HFFc6 (cell line): Measurements from ENCODE around the gene SIRT5. TPM values are rescaled to one million over a fixed set of nuclear protein-coding genes. Genes with fewer than 3 reads are reported as not detected.
A peak's percentile ranks its signal among the peaks of the same experiment; 100 is the strongest.

ENCODE experiments used
- DNase-seq: peaks from one replicate; pipeline ENCODE4 v3.0.0-alpha.2; 2018
- H3K27ac Mint-ChIP-seq: 2 replicates; pipeline ENCODE4 v1.8.0; 2020; ENCODE audit warnings: mild to moderate bottlenecking, mixed read lengths
- H3K27me3 Mint-ChIP-seq: 2 replicates; pipeline ENCODE4 v1.8.0; 2021; ENCODE audit warnings: mild to moderate bottlenecking, moderate library complexity, mixed read lengths; ENCODE audit not compliant: insufficient read depth
- H3K36me3 Mint-ChIP-seq: 2 replicates; pipeline ENCODE4 v1.8.0; 2021; ENCODE audit warnings: low read depth, mixed read lengths
- H3K4me1 Mint-ChIP-seq: 2 replicates; pipeline ENCODE4 v1.8.0; 2020; ENCODE audit warnings: low read depth, mixed read lengths
- H3K4me3 Mint-ChIP-seq: 2 replicates; pipeline ENCODE4 v1.8.0; 2020; ENCODE audit warnings: mild to moderate bottlenecking, moderate library complexity, mixed read lengths
- H3K9me3 Mint-ChIP-seq: 2 replicates; pipeline ENCODE4 v1.8.0; 2020; ENCODE audit warnings: mild to moderate bottlenecking, mixed read lengths
- total RNA-seq, 6 experiments: library from RNA; stranded (reverse); fragmentation: NEBNext Ultra II Directional; extraction: Animal tissue kit (Norgen Biotek cat#: 25700); gene quantifications; 2 replicates in 1 of 6; 3 replicates in 5 of 6; pipeline ENCODE4 v1.2.3, GENCODE V29; 2021
- TF ChIP-seq, protein P1 (sequence below): fragments of 200-600 bp; sonication (generic); IDR thresholded peaks from 2 replicates; pipeline ENCODE4 v1.5.0; 2021; ENCODE audit warnings: antibody characterized with exemption, mild to moderate bottlenecking

The SIRT5 gene
- total RNA-seq, 6 experiments from 2014 or later, result 4.3 to 7.0 (median 6.3) TPM

DNA sequence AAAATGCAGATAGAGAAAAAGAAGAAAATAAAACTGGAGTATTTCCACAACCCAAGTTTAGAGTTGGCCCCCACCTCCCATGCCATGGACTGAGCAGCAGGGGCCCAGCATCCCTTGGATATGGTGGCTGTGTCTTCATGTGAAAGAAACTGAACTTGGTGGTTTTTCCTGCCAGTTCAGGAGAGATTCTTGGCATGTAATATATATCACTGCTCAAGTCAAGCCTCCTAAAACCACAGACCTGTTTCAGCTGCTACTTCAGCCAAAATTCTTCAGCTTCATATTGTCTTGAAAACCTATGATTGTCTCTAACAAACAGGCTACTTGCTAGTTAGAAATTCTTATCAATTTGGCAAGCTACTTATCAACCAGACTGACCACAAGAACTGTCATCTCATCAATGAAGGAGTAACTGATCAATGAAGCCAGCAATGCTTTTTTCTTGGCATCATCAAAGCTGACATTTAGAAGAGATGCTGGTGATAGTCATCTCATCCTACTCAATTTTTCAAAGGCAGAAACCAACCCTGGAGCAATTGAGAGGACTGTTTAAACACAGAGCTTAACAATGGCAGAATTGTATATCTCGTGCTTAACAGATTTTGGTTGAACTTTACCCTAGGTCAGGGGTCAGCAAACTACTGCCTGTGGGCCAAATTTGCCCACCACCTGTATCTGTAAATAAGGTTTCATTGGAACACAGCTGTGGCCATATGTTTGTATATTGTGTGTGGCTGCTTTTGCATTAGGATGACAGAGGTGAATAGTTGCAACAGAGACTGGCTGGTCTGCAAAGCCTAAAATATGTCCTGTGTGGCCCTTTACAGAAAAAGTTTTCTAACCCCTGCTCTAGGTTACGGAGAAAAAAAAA is 30.4 kb downstream of the SIRT5 start:
- Mint-ChIP-seq H3K27me3 (no peaks in the 10 kb centered on the region), H3K27ac (no peak overlapping the region)

DNA sequence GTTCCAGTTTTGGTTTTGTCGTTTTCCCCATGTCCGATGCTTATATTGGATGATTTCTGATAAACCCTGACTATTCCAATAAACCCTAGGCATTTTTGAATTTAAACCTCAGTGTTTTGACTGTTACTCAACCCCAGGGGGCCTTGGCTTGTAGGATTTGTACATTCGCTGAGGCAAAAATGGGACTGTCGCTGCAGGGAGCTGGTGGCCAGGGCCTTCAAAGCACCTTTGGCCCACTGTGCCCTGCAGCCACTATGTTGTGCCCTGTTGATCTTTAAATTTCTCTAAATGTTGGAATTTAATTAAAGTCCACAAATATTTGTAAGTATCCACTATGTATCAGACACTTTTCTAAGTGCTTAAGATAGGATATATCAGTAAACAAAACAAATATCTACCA is 31.2 kb downstream of the SIRT5 start:
- peaks cover 11% of the 10 kb centered on the region for H3K36me3 Mint-ChIP-seq

More for the DNA sequence above, 30.4 kb downstream of the SIRT5 start:
- Mint-ChIP-seq H3K36me3 (peaks cover 11% of the 10 kb centered on the region), H3K4me1 (no peaks in the 10 kb centered on the region), H3K4me3 (no peak overlapping the region), H3K9me3 (no peaks in the 10 kb centered on the region)
- TF ChIP-seq, protein P1, sequence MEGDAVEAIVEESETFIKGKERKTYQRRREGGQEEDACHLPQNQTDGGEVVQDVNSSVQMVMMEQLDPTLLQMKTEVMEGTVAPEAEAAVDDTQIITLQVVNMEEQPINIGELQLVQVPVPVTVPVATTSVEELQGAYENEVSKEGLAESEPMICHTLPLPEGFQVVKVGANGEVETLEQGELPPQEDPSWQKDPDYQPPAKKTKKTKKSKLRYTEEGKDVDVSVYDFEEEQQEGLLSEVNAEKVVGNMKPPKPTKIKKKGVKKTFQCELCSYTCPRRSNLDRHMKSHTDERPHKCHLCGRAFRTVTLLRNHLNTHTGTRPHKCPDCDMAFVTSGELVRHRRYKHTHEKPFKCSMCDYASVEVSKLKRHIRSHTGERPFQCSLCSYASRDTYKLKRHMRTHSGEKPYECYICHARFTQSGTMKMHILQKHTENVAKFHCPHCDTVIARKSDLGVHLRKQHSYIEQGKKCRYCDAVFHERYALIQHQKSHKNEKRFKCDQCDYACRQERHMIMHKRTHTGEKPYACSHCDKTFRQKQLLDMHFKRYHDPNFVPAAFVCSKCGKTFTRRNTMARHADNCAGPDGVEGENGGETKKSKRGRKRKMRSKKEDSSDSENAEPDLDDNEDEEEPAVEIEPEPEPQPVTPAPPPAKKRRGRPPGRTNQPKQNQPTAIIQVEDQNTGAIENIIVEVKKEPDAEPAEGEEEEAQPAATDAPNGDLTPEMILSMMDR, result no peak
- no peak for DNase-seq

GRCh38 chr6:13611715-13612114 is 37.3 kb downstream of the SIRT5 start:
- H3K27me3 Mint-ChIP-seq, result no peaks in the 10 kb centered on the region
- H3K27ac Mint-ChIP-seq, result 0 out of 2 replicates have a peak overlapping the region, but pooled peaks have one; percentile 11
- TF ChIP-seq, protein P1, result no peak
- DNase-seq, result no peak
- H3K36me3 Mint-ChIP-seq, result peaks cover 16% of the 10 kb centered on the region
- peaks cover 19% of the 10 kb centered on the region for H3K4me1 Mint-ChIP-seq
- H3K4me3 Mint-ChIP-seq, result no peak overlapping the region
- H3K9me3 Mint-ChIP-seq, result no peaks in the 10 kb centered on the region; the same call in 1 of the 2 replicates

More for the DNA sequence above, 31.2 kb downstream of the SIRT5 start:
- no peak overlapping the region for H3K4me3 Mint-ChIP-seq
- no peaks in the 10 kb centered on the region for H3K9me3 Mint-ChIP-seq
- no peak overlapping the region for H3K27ac Mint-ChIP-seq
- H3K27me3 Mint-ChIP-seq, result no peaks in the 10 kb centered on the region
- H3K4me1 Mint-ChIP-seq, result no peaks in the 10 kb centered on the region
- TF ChIP-seq, protein P1, result no peak
- no peak for DNase-seq

DNA sequence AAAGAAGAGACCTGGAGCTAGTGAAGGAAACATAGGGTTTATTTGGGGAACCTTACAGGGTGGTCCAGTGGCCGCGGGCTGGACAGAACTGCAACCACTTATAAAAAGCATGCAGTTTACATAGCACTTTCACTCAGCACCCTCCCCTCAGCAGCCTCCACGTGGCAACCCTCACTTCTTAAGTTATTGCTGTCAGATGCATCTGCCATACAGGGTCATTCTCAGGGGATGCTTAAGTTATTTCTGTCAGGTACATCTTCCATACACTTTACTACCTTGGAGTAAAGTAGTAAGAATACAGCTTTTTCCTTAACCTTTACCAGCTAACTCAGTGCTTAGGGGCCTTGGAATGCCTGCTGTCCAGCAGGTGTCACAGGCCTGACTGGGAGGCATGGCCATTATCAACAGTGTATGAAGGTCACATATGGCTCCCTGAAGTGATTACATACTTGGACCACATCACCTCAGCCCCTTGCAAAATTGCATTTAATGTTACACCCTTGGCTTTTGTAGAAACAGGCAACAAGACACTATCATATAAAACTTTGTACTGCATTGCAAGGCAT is 38.7 kb downstream of the SIRT5 start:
- Mint-ChIP-seq H3K9me3 (no peaks in the 10 kb centered on the region; the same call in 1 of the 2 replicates), H3K4me1 (peaks cover 29% of the 10 kb centered on the region), H3K27me3 (no peaks in the 10 kb centered on the region), H3K27ac (no peak overlapping the region), H3K36me3 (peaks cover 22% of the 10 kb centered on the region), H3K4me3 (peak overlapping the region; percentile 37; the same call in 1 of the 2 replicates)
- TF ChIP-seq, protein P1, result no peak
- DNase-seq, result no peak

- Mint-ChIP-seq H3K9me3 (no peaks in the 10 kb centered on the region; the same call in 1 of the 2 replicates), H3K4me3 (peak overlapping the region; percentile 100), H3K36me3 (peaks cover 27% of the 10 kb centered on the region), H3K4me1 (peaks cover 29% of the 10 kb centered on the region), H3K27me3 (no peaks in the 10 kb centered on the region), H3K27ac (peak overlapping the region; percentile 97)
- TF ChIP-seq, protein P1, result no peak
- DNase-seq, result peak; percentile 14
Observed at GRCh38 chr6:13614126-13614925, 39.9 kb downstream of the SIRT5 start.
